ENCODE data around the gene AVPR2. TPM values are rescaled to one million over a fixed set of nuclear protein-coding genes. Genes with fewer than 3 reads are reported as not detected.
A peak's percentile ranks its signal among the peaks of the same experiment; 100 is the strongest.

The AVPR2 gene
- total and polyA plus RNA-seq, 10 of the 15 experiments (the other 5 are each of a cell fraction or from before 2014, with no cell fraction given), result 0.12 to 0.37 TPM; not detected in 8

GRCh38 chrX:153953892-153954557, 49.6 kb downstream of the AVPR2 start:
- peak; percentile 10 for ATAC-seq
- WGBS (ENCODE audit: insufficient coverage, insufficient replicate concordance, low lambda C conversion rate, missing lambda C conversion rate), result 86% methylated on average over 33 of the region's 33 CpGs
- H3K9ac ChIP-seq (ENCODE audit: control insufficient read depth, insufficient read depth, low read length), result no peak overlapping the region
- no peaks in the 10 kb centered on the region for H3K4me1 ChIP-seq (ENCODE audit: control insufficient read depth, insufficient read depth, low read length)
- no peaks in the 10 kb centered on the region; the same call in 1 of the 2 replicates for H3K79me2 ChIP-seq (ENCODE audit: control insufficient read depth, insufficient read depth, low read length)
- ChIA-PET POLR2A (no interaction called here), RAD21 (ENCODE audit: unreplicated experiment) (interaction anchor here (0.6 kb wide), 1 partner anchor 35 kb away, joined by 4 read pairs; no protein-coding TSS in a partner anchor), SMC1A (ENCODE audit: uncharacterized antibody, unreplicated experiment) (no interaction called here), CTCF (interaction anchor here (0.8 to 1.8 kb wide), 2 partner anchors 13 to 31 kb away, joined by 4 to 5 read pairs; no protein-coding TSS in a partner anchor)
- no peak overlapping the region for H3K4me3 ChIP-seq
- BruUV-seq (replicated peaks), result no TSS peak
- H3K27me3 ChIP-seq (replicated peaks in 1 of 2; ENCODE audit: control insufficient read depth in 2 of 2, insufficient read depth in 2 of 2, low read length in 1 of 2), result no peaks in the 10 kb centered on the region
- DNase-seq (ENCODE audit: low read depth, low spot score), result no peak
- no peak overlapping the region for H2AFZ ChIP-seq (ENCODE audit: control insufficient read depth, low read depth, low read length)
- intact Hi-C loops (cut with micrococcal nuclease; ENCODE audit: unreplicated experiment) (loop anchor here (1.0 to 5.0 kb wide), 2 partner anchors 190 to 397 kb away; partner anchors contain the start of gene PLXNB3), in situ Hi-C loops (cut with MboI) (no loop called here)
- TF ChIP-seq POLR2AphosphoS2 (IDR thresholded peaks at IDR 0.05; ENCODE audit: low read depth, low read length) (0 out of 2 replicates have a peak, but pooled peaks have one; percentile 19), SMC3 (IDR thresholded peaks at IDR 0.05; ENCODE audit: borderline replicate concordance, low read length) (no peak), POLR2AphosphoS5 (IDR thresholded peaks at IDR 0.05; ENCODE audit: low read length) (peak; percentile 43; the same call in 1 of the 2 replicates)
- no peak overlapping the region for H3K27ac ChIP-seq (ENCODE audit: control insufficient read depth, insufficient read depth)
- H4K20me1 ChIP-seq (ENCODE audit: control insufficient read depth, insufficient read depth), result no peaks in the 10 kb centered on the region
- no peaks in the 10 kb centered on the region for H3K9me3 ChIP-seq (replicated peaks; ENCODE audit: control insufficient read depth, insufficient read depth, low read length)
- H3K36me3 ChIP-seq (ENCODE audit: control insufficient read depth in 2 of 2, insufficient read depth in 2 of 2, low read length in 1 of 2), result peaks cover 11 to 73% of the 10 kb centered on the region in 2 experiments
- H3K4me2 ChIP-seq (ENCODE audit: control insufficient read depth, insufficient read depth), result no peak overlapping the region
- FAIRE-seq, result no peak

- Histone ChIP-seq H3K9ac (ENCODE audit: control insufficient read depth, insufficient read depth, low read length) (no peak overlapping the region), H3K4me3 (no peak overlapping the region), H3K36me3 (ENCODE audit: control insufficient read depth in 2 of 2, insufficient read depth in 2 of 2, low read length in 1 of 2) (peaks cover 11 to 74% of the 10 kb centered on the region in 2 experiments), H3K9me3 (replicated peaks; ENCODE audit: control insufficient read depth, insufficient read depth, low read length) (no peaks in the 10 kb centered on the region), H4K20me1 (ENCODE audit: control insufficient read depth, insufficient read depth) (no peaks in the 10 kb centered on the region), H3K79me2 (ENCODE audit: control insufficient read depth, insufficient read depth, low read length) (no peaks in the 10 kb centered on the region; the same call in 1 of the 2 replicates), H2AFZ (ENCODE audit: control insufficient read depth, low read depth, low read length) (no peak overlapping the region), H3K4me1 (ENCODE audit: control insufficient read depth, insufficient read depth, low read length) (no peaks in the 10 kb centered on the region), H3K27ac (ENCODE audit: control insufficient read depth, insufficient read depth) (no peak overlapping the region), H3K27me3 (replicated peaks in 1 of 2; ENCODE audit: control insufficient read depth in 2 of 2, insufficient read depth in 2 of 2, low read length in 1 of 2) (no peaks in the 10 kb centered on the region), H3K4me2 (ENCODE audit: control insufficient read depth, insufficient read depth) (no peak overlapping the region)
- ChIA-PET RAD21 (ENCODE audit: unreplicated experiment) (no interaction called here), SMC1A (ENCODE audit: uncharacterized antibody, unreplicated experiment) (no interaction called here), CTCF (no interaction called here), POLR2A (no interaction called here)
- BruUV-seq (replicated peaks), result TSS peak; percentile 32
- ATAC-seq, result no peak
- DNase-seq (ENCODE audit: low read depth, low spot score), result no peak
- intact Hi-C loops (cut with micrococcal nuclease; ENCODE audit: unreplicated experiment), result loop anchor here (5.0 kb wide), 1 partner anchor 397 kb away; no protein-coding TSS in a partner anchor
- FAIRE-seq, result no peak
- in situ Hi-C loops (cut with MboI), result no loop called here
- TF ChIP-seq POLR2A (IDR thresholded peaks at IDR 0.05; ENCODE audit: low read depth, low read length), result peak; percentile 19; the same call in 1 of the 2 replicates
- no peak for TF ChIP-seq NFYB (IDR thresholded peaks at IDR 0.05; ENCODE audit: insufficient read depth, low read depth, low read length)
- WGBS (ENCODE audit: insufficient coverage, insufficient replicate concordance, low lambda C conversion rate, missing lambda C conversion rate), result 94% methylated on average over 41 of the region's 44 CpGs
Measured at GRCh38 chrX:153954558-153955227, 50.2 kb downstream of the AVPR2 start.
